Right cardiac atrium (tissue), 5 donors: ENCODE measurements around the gene TCEAL7. TPM values are rescaled to one million over a fixed set of nuclear protein-coding genes. Genes with fewer than 3 reads are reported as not detected.

Source experiments
- ATAC-seq, 2 donors: fragments of 200-7000 bp; cut with Tn5 transposase; one replicate each; pipeline versions ENCODE4 v1.8.0 to v1.9.1; 2020; ENCODE audit warnings: moderate library complexity in 2 of 2, mild to moderate bottlenecking in 1 of 2
- DNase-seq, 3 donors: peaks; one replicate each; pipeline ENCODE4 v3.0.0-alpha.2; 2020
- H3K27ac ChIP-seq: one replicate; pipeline ENCODE4 v1.5.1; 2013; ENCODE audit warnings: mild to moderate bottlenecking, low read length, control low read depth, moderate library complexity
- H3K27me3 ChIP-seq: one replicate; pipeline ENCODE4 v1.6.1; 2013; ENCODE audit not compliant: control insufficient read depth, insufficient read depth
- H3K4me1 ChIP-seq: one replicate; pipeline ENCODE4 v1.6.1; 2013; ENCODE audit warnings: low read length; ENCODE audit not compliant: control insufficient read depth, insufficient read depth
- H3K4me3 ChIP-seq: one replicate; pipeline ENCODE4 v1.5.1; 2013; ENCODE audit warnings: low read length, control low read depth
- H3K9me3 ChIP-seq: one replicate; pipeline ENCODE4 v1.6.1; 2013; ENCODE audit warnings: low read length; ENCODE audit not compliant: control insufficient read depth
- WGBS: extraction: QIAGEN DNeasy Blood & Tissue Kit; methylation state at CpG from one replicate; pipeline ENCODE4 v1.1.7; 2013; 5-methylcytosine and 5-hydroxymethylcytosine counted together
- intact Hi-C, 4 donors: fragments of 100-400 bp; cut with DNase I; formaldehyde crosslinking; loops; one replicate each; pipeline versions ENCODE4 v1.11.0 to v1.14.0; 2022 to 2023
- polyA plus RNA-seq: library from polyadenylated mRNA; stranded (reverse); fragments of 200-250 nt; gene quantifications from one replicate; pipeline ENCODE4 v1.2.3, GENCODE V29; 2013
- total RNA-seq, 4 donors: library from RNA; stranded (reverse); fragmentation: NEBNext Ultra II Directional; extraction: Animal tissue kit (Norgen Biotek cat#: 25700); gene quantifications; one replicate each; pipeline ENCODE4 v1.2.1, GENCODE V29; 2021
- donor health status: healthy with polysubstance abuse.
- donor health status: DM: no; HTN: yes; CAD: no.
- donor health status: DM: no; HTN: no; CAD: no.
- donor health status: DM: no; HTN: yes; CAD: no; lungs with severe emphysema.
- donor health status: DM: yes; HTN: yes; CAD: no.

Gene TCEAL7
- total and polyA plus RNA-seq, 5 donors = 8.0 to 12.3 (median 9.3) TPM

- no peaks in the 10 kb centered on the region for H3K9me3 ChIP-seq
- H3K4me3 ChIP-seq = no peak overlapping the region
- intact Hi-C loops = no loop called here
- 61% methylated on average over 1 of the region's 1 CpG for WGBS
- H3K4me1 ChIP-seq = no peaks in the 10 kb centered on the region
- ATAC-seq = no peak
- H3K27ac ChIP-seq = no peak overlapping the region
- no peak for DNase-seq
- H3K27me3 ChIP-seq = no peaks in the 10 kb centered on the region
Observed at GRCh38 chrX:103367502-103367901, 37.5 kb downstream of the TCEAL7 start.

- intact Hi-C loops = no loop called here
- no peaks in the 10 kb centered on the region for H3K9me3 ChIP-seq
- DNase-seq (no peak), ATAC-seq (no peak)
- H3K4me3 ChIP-seq = no peak overlapping the region
- no peaks in the 10 kb centered on the region for H3K27me3 ChIP-seq
- no peaks in the 10 kb centered on the region for H3K4me1 ChIP-seq
- no peak overlapping the region for H3K27ac ChIP-seq
Observed at GRCh38 chrX:103369479-103369878, 39.4 kb downstream of the TCEAL7 start.

GRCh38 chrX:103372886-103373285 is 42.8 kb downstream of the TCEAL7 start:
- H3K4me1 ChIP-seq = no peaks in the 10 kb centered on the region
- intact Hi-C loops = no loop called here
- H3K27ac ChIP-seq = no peak overlapping the region
- H3K27me3 ChIP-seq = no peaks in the 10 kb centered on the region
- DNase-seq (no peak), ATAC-seq (no peak)
- 69% methylated on average over 2 of the region's 2 CpGs for WGBS
- no peaks in the 10 kb centered on the region for H3K9me3 ChIP-seq
- no peak overlapping the region for H3K4me3 ChIP-seq

- no peaks in the 10 kb centered on the region for H3K9me3 ChIP-seq
- no peak overlapping the region for H3K4me3 ChIP-seq
- H3K27me3 ChIP-seq = no peaks in the 10 kb centered on the region
- H3K27ac ChIP-seq = no peak overlapping the region
- intact Hi-C loops = no loop called here
- ATAC-seq (no peak), DNase-seq (no peak)
- 94% methylated on average over 3 of the region's 3 CpGs for WGBS
- H3K4me1 ChIP-seq = no peaks in the 10 kb centered on the region
Observed at GRCh38 chrX:103373581-103373980, 43.5 kb downstream of the TCEAL7 start.

GRCh38 chrX:103376118-103376978 is 46.3 kb downstream of the TCEAL7 start, which contains the start of gene BEX3:
Gene BEX3 (plus strand): TSS chrX:103376538. CDS start chrX:103377522, 984 bp downstream.
- Histone ChIP-seq H3K4me1 (no peaks in the 10 kb centered on the region), H3K9me3 (no peaks in the 10 kb centered on the region), H3K27me3 (no peaks in the 10 kb centered on the region), H3K27ac (peak within 1 kb of the TSS; percentile 82), H3K4me3 (peak within 1 kb of the TSS; percentile 97)
- DNase-seq (peak; percentile 50 to 87 (median 85)), ATAC-seq (peak; percentile 94 to 95)
- intact Hi-C loops = no loop called here
- 4% methylated on average over 61 of the region's 62 CpGs for WGBS

- intact Hi-C loops = no loop called here
- Histone ChIP-seq H3K27ac (peak overlapping the region; percentile 78), H3K4me1 (no peaks in the 10 kb centered on the region), H3K4me3 (peak overlapping the region; percentile 97), H3K27me3 (no peaks in the 10 kb centered on the region), H3K9me3 (no peaks in the 10 kb centered on the region)
- ATAC-seq (peak; percentile 68 to 79), DNase-seq (peak in 1 of 3 donors; percentile 64)
- under 1% methylated on average over 19 of the region's 19 CpGs for WGBS
Observed at GRCh38 chrX:103376979-103377324, 46.9 kb downstream of the TCEAL7 start.

GRCh38 chrX:103378990-103379389 is 49.0 kb downstream of the TCEAL7 start:
- WGBS = 76% methylated on average over 2 of the region's 2 CpGs
- H3K27me3 ChIP-seq = no peaks in the 10 kb centered on the region
- no peak for DNase-seq
- no peak for ATAC-seq
- H3K27ac ChIP-seq = no peak overlapping the region
- no peaks in the 10 kb centered on the region for H3K4me1 ChIP-seq
- H3K4me3 ChIP-seq = no peak overlapping the region
- intact Hi-C loops = no loop called here
- H3K9me3 ChIP-seq = no peaks in the 10 kb centered on the region

Other genes starting within 250 kb of the TCEAL7 start
- gene NXF3, start 237.1 kb upstream of the TCEAL7 start, total RNA-seq = 1 to 10 TPM; 1.2 to 2.1 (median 2.0) TPM
- 0.50 TPM for gene NXF3, start 237.1 kb upstream of the TCEAL7 start, polyA plus RNA-seq
- 10 to 100 TPM; 62.9 to 94.0 (median 79.7) TPM for gene BEX4, start 115.1 kb upstream of the TCEAL7 start, total RNA-seq
- gene BEX4, start 115.1 kb upstream of the TCEAL7 start, polyA plus RNA-seq = 141 TPM
- gene TCEAL8, start 75.1 kb upstream of the TCEAL7 start, total RNA-seq = 10 to 100 TPM; 57.1 to 72.6 (median 61.4) TPM
- 96.8 TPM for gene TCEAL8, start 75.1 kb upstream of the TCEAL7 start, polyA plus RNA-seq
- gene TCEAL5, start 53.5 kb upstream of the TCEAL7 start, total RNA-seq = 1 to 10 TPM in 1 of 4 donors, under 1 TPM in 3; 0.45 to 1.6 (median 0.73) TPM
- 0.81 TPM for gene TCEAL5, start 53.5 kb upstream of the TCEAL7 start, polyA plus RNA-seq
- 10 to 100 TPM; 16.8 to 27.0 (median 23.4) TPM for gene BEX2, start 19.2 kb upstream of the TCEAL7 start, total RNA-seq
- 26.1 TPM for gene BEX2, start 19.2 kb upstream of the TCEAL7 start, polyA plus RNA-seq
- gene TCEAL9, start 26.3 kb downstream of the TCEAL7 start, total RNA-seq = 10 to 100 TPM; 32.2 to 47.0 (median 35.2) TPM
- 99.5 TPM for gene TCEAL9, start 26.3 kb downstream of the TCEAL7 start, polyA plus RNA-seq
- 100 to 1,000 TPM; 185 to 244 (median 213) TPM for gene BEX3, start 46.3 kb downstream of the TCEAL7 start, total RNA-seq
- 305 TPM for gene BEX3, start 46.3 kb downstream of the TCEAL7 start, polyA plus RNA-seq
- under 1 TPM; 0.31 to 0.49 (median 0.40) TPM for gene RAB40A, start 189.2 kb downstream of the TCEAL7 start, total RNA-seq
- gene RAB40A, start 189.2 kb downstream of the TCEAL7 start, polyA plus RNA-seq = 0.23 TPM